ENCODE data around the gene RASSF3.

The RASSF3 gene

DNA sequence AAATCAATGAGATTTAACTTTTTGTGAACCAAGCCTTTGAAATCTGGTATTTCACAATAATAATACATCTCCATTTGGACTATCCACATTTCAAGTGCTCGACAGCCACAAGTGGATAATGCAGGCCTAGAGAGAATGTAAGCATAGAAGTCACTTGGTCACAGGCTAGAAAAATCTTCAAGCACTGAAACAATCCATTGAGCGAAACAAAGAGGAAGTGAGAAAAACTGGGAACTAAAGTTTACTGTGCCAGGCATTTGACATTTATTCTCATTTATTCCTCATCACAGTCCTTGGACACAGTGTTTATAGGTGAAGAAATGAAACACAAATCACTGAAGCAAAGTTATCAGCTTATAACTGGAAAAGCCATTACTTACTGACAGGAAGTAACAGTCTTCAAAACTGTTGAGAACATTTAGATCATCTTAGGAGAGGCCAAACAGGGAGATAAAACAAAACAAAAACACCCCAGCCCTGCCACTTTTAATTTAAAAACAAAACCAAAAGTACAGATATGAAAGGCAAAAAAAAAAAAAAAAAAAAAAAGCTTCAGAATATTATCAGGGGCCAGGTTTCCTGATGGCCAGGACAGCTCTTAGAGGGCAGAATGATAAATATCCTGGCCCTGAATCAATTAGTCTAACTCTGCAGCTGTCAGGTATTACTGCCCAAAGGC lies 119.8 kb downstream of the RASSF3 start:
- DNase-seq (ENCODE audit: low spot score) = no peak

DNA sequence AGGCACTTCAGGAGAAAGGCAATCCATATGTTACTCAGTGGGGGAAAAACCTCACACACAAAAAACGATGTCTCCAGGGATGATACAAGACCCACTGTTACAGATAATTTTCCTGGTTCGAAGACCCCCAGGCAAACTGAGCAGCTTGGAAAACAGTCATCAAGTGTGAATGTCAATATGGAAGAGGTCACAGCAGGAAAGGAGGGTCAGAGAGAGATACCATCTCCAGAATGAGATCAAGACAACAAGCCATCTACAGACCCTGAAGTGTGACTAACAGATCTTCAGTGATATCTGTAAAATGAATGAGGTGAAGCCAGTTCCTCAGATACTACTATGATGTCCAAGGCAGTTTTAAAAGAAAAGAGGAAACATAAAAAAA lies 120.3 kb downstream of the RASSF3 start:
- DNase-seq (ENCODE audit: low spot score) = no peak

DNA sequence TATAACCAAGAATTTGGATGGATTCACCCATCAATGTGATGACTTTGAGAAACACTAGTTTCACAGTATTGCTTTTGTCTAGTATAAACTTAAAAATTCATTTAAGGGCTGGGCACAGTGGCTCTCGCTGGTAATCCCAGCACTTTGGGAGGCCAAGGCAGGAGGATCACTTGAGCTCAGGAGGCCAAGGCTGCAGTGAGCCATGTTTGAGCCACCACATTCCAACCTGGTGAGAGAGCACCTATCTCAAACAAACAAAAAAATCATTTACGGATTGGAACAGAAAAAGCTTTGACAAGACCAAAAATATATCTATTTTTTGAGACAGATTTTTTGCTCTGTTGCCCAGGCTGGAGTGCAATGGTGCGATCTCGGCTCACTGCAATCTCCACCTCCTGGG lies 121.4 kb downstream of the RASSF3 start:
- DNase-seq (ENCODE audit: low spot score) = no peak

DNA sequence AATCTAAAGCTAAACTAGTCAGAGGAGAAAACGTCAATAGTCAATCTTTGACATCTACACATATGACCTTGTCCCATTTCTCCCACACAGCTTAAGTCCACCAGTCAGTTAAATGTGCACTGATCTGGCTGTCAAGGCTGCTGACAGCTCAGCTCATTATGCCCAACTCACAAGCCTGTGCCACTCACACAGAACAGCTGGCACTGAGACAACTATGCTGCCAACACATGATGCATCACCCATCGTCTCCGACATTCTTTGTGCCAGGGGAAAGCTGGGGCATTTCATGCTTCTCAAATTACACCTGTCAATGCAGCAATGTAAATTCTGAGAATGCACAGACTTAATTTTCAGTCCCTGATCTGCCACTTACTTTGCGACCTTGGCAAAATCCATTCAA lies 123.6 kb downstream of the RASSF3 start:
- no peak for DNase-seq (ENCODE audit: low spot score)

DNA sequence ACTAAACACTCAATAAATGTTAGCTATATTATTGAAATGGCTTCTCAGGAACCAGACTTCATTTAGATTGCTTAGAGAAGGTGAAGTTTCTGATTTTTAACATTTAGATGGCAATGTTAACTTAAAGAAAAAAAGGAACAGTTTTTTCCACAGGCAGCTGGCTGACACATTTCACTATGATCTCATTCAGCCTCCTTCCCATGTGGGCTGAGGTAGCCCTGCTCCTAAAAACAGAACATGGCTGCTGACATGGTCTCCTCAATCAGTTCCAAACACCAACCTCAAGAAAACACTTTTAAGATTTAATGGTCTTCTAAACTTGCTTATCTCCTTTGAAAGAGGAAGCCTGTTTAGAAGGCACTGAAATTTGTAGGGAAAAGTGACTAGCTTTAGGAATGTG lies 125.1 kb downstream of the RASSF3 start:
- no peak for DNase-seq (ENCODE audit: low spot score)

DNA sequence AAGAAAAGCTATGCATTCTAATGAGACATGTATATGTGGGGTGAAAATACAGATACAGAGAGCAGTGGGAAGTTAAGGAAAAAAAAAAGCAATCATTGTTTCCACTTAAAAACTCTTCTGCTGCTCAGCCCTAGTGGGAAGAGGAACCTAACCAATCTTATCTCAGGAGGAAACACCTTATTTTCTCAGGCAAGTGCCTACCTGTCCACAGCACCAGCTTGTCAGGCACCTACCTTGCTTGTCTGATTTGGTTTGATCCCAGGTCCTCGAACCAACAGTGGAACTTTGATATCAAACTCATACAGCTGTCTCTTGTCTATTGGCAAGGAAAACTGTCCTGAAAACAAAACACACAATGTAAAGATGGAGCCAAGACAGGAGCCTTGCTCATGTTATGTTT lies 126.5 kb downstream of the RASSF3 start:
- DNase-seq (ENCODE audit: low spot score) = no peak

DNA sequence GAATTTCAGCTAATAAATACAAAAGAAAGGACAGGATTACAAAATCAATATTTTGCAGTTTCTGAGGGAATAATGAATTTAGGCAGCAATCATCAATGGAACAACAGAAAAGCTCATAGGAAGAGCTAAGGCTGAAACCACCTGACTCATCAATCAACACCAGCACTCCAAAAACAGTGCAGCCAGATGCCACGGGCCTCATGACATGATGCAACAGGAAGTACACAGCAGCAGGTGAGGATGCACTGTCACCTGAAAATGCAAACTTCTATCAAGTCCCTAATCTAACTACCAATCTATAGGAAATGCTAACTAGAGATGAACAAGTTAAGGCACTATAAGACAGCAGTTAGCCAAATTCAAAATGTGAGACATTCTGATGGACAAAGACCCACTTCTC lies 127.2 kb downstream of the RASSF3 start:
- DNase-seq (ENCODE audit: low spot score) = no peak

DNA sequence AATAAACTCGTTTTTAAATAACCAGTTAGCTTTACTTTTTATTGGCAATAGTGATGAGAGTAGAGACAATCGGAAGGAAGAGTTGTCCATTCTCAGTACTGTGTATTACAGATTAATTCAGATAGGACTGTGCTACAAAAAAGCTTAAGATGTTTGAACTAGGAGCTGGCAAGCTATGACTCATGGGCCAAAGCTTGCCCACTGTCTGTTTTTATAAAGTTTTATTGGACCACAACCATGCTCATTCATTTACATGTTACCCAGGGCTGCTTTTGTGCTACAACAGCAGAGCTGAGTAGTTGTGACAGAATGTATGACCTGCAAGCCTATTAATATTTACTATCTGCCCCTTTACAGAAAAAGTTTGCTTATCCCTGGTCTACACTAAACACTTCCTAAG lies 129.5 kb downstream of the RASSF3 start:
- DNase-seq (ENCODE audit: low spot score) = no peak

DNA sequence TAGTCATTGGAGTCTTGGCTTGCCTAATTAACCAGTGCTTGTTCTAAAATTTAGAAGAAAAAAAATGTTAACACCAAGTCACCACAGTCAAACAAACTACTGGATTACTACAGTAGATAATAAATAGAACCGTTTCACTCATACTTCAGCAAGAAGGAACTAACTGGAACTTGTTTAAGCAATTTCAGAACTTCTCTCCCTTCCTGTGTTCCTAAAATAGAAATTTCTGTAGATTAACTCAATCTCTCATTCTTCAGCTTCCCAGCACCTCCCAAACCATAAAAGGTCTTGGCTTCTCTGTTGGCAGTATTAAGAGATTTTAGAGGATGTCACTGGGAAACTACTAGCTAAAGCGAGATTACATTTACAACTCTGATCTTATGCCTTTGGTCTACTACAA lies 130.4 kb downstream of the RASSF3 start:
- DNase-seq (ENCODE audit: low spot score) = no peak

DNA sequence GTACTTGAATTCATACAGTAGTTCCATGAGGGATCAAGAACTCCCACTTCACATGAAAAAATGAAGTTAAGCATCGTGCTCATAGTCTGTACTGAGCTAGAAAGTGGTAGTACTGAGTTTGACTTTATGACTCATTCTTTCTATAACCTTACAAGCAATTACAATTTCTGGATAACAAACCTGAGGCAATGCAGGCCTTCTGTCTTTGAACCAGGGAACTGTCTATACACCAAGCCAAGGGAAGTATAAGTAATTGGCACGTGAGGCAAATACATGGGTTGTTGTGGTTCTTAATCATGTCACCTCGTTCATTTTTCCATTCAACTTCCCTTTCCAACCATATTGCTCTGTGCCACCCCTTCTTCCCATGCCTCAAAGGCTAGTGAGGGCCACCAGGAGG lies 132.1 kb downstream of the RASSF3 start:
- no peak for DNase-seq (ENCODE audit: low spot score)

DNA sequence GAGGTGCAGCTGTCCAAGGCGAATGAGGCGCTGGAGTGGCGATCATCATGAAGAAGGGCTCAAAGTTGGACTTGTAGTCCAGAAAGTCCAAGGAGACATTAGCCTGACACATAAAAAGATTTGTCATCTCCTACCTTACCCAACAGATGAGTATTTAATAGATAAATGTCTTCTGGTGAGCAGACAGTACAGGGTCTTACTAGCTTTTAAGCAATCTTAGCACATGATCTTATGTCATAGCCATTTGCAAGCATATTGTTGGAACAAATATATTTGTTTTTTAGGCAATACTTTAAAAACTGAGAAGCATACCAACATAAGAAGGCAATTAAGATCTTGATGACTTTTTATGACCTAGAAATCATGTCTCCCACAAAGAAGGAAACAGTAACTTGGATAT lies 132.9 kb downstream of the RASSF3 start:
- DNase-seq (ENCODE audit: low spot score) = no peak

DNA sequence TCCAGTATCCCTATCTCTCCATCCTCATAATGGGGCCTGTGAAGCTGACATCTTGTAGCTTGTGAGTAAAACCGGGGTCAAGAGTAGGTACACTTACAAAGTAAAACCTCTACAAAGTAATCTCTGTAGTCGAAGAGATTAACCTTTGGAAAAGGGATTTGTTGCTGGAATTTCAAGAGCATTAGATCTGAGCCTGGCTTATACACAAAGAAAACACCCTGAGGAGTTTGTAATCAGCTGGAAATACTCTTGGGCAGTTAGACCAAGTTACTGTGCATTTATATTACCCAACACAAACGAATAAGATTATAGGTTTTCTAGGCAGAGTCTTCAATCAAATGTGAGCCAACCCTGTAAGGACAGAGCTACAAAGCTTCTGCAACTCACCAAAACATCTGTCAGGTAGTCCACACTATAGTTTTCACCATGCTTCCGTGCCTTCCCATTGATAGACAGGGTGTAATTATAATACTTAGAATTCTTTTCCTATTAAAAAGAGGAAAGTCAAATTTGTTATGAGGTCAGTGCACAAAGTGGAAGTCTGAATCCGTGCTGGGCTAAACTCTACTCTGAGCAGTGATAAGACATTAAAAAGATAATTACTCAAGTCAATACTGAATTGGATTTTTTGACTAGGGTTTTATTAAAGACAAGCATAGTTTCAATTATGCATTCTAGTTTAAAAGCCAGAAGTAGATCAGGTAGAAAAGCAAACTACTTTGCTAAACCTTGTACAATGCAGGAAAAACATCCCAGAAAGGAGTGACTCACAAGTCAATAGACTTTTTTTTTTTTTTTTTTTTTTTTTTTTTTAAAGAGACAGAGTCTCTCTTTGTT lies 134.3 kb downstream of the RASSF3 start:
- DNase-seq (ENCODE audit: low spot score) = peak; percentile 56

DNA sequence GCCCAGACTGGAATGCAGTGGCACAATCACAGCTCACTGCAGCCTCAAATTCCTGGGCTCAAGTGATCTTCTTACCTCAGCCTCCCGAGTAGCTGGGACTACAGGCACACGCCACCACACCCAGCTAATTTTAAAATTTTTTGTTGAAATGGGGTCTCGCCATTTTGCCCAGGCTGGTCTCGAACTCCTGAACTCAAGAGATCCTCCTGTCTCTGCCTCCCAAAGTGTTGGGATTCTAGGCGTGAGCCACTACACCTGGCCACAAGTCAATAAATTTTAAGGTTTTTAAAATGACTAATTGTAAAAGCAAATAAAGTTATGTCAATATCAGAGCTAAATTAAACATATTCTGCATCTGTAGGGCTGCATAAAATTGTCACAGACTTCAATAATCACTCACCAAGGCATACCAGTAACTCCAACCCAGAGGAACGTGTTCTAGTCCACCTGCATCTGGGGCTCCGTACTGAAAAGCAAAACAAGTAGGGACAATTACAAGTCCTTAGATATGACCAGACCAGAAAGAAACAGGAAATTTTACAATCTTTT lies 135.0 kb downstream of the RASSF3 start:
- no peak for DNase-seq (ENCODE audit: low spot score)

DNA sequence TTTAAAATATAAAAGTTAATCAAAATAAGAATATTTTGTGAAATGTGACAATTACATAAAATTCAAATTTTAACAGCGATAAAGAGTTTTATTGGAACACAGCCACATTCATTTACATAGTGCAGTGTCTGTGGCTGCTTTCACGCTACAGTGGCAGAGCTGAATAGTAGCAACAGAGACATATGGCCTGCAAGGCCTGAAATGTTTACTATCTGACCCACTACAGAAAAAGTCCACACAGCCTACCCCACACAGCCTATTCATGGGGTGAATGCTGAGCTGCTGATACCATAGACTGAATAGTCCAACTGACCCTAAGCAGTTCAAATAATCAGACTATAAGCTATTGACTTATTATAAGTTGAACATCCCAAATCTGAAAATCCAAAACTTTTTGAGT lies 135.7 kb downstream of the RASSF3 start:
- DNase-seq (ENCODE audit: low spot score) = no peak

DNA sequence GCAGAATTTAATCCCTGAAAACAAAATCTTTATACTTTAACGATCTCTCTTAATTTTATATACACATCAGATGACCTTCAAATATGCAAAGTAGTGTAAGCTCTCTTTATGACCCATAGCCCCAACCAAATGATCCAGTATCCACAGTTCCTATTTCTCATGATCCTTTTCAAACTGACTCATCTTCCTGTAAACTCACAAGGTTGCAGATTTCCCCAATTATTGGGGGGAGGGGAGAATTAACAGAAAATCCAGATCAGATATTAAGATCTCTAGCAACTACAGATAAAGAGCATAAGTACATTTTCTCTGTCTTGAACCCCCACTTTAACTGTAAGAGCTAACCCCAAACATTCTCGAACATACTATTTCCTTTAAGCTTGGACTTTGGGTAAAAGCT lies 136.4 kb downstream of the RASSF3 start:
- no peak for DNase-seq (ENCODE audit: low spot score)

All from AG08395 (cell line).